Esophagus muscularis mucosa (tissue), 3 donors: ENCODE results near the gene SWAP70.

Experiments used
- POLR2A ChIP-seq: fragments of 450-650 bp; IDR thresholded peaks from one replicate; pipeline ENCODE4 v1.6.1; 2017; ENCODE audit warnings: antibody characterized with exemption, moderate library complexity, mild to moderate bottlenecking, low read depth
- POLR2AphosphoS5 ChIP-seq, 2 donors: sonication (generic); formaldehyde crosslinking; IDR thresholded peaks; one replicate each; pipeline ENCODE4 v1.6.1; 2017; ENCODE audit warnings: antibody characterized with exemption in 2 of 2
- TF ChIP-seq, protein P1 (sequence below), 3 experiments: fragments of 200-600 bp in 2 of 3; fragments of 450-650 bp in 1 of 3; sonication (generic) in 2 of 3; IDR thresholded peaks; one replicate each; pipeline ENCODE4 v1.5.1; 2017 to 2019; ENCODE audit warnings: antibody characterized with exemption in 3 of 3, mild to moderate bottlenecking in 2 of 3, moderate library complexity in 1 of 3

DNA sequence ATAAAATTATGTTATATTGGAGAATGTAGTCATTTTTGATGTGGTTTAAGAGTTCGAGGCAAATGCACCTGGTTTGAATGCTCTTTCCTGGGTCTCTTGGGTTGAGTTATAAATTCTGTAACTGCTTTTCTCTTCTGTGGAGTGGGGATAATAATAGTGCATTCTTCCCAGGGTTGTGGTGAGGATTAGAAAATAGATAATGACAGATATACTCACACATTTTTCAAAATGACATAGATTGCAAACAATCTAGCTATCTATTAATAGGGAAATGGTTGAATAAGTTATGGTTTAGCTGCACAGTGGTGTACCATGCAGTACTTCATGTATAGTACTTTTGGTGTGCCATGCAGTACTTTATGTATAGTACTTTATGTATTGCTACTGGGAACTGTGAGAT lies 67.4 kb downstream of the SWAP70 start:
- TF ChIP-seq, protein P1, sequence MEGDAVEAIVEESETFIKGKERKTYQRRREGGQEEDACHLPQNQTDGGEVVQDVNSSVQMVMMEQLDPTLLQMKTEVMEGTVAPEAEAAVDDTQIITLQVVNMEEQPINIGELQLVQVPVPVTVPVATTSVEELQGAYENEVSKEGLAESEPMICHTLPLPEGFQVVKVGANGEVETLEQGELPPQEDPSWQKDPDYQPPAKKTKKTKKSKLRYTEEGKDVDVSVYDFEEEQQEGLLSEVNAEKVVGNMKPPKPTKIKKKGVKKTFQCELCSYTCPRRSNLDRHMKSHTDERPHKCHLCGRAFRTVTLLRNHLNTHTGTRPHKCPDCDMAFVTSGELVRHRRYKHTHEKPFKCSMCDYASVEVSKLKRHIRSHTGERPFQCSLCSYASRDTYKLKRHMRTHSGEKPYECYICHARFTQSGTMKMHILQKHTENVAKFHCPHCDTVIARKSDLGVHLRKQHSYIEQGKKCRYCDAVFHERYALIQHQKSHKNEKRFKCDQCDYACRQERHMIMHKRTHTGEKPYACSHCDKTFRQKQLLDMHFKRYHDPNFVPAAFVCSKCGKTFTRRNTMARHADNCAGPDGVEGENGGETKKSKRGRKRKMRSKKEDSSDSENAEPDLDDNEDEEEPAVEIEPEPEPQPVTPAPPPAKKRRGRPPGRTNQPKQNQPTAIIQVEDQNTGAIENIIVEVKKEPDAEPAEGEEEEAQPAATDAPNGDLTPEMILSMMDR (IDR thresholded peaks at IDR 0.05) = no peak
- no peak for TF ChIP-seq POLR2AphosphoS5 (IDR thresholded peaks at IDR 0.05)
- no peak for TF ChIP-seq POLR2A
